ENCODE measurements around the gene GPRIN1.

Gene GPRIN1

DNA sequence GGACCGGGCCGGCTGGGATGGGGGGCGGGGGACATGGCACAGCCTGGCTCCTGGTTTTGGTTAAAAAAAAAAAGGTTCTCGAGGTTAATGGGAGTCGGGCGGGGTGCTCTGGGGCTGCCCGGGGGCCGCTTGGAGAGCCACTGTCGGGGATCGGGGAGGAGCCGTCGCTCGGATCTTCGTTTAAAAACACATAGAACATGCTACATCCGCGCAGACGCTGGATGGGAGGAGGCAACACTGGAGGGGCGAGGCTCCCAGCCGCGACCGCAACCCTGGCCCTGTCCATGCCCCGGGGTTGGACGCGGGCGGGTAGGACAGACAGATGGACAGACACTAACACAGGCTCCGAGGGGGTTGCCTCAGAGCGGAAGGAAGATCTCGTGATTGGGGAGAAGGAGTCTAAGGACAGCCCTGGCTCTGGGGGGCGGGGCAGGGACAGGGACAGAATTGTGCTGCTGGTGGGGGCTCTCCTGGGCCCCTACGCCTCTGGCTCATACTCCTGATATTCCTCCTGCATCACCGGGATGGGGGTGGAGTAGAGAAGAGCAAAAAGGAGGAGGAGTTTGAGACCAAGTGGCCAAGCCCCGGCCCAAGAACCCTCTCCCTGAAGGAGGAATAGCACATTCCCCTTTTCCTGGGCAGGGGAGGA lies 10.5 kb upstream of the GPRIN1 start (continued):
- no peak for TF ChIP-seq ZNF518A (tag by site-specific recombination; conservative IDR thresholded peaks at IDR 0.05; ENCODE audit: low read depth)
- TF ChIP-seq, protein P1, sequence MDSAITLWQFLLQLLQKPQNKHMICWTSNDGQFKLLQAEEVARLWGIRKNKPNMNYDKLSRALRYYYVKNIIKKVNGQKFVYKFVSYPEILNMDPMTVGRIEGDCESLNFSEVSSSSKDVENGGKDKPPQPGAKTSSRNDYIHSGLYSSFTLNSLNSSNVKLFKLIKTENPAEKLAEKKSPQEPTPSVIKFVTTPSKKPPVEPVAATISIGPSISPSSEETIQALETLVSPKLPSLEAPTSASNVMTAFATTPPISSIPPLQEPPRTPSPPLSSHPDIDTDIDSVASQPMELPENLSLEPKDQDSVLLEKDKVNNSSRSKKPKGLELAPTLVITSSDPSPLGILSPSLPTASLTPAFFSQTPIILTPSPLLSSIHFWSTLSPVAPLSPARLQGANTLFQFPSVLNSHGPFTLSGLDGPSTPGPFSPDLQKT (IDR thresholded peaks at IDR 0.05; ENCODE audit: borderline replicate concordance, low read depth, low read length) = no peak
- TF ChIP-seq ZNF302 (tag by site-specific recombination; IDR thresholded peaks at IDR 0.05; ENCODE audit: low read depth) = no peak
- peak; percentile 26; the same call in 1 of the 2 replicates for TF ChIP-seq SP2 (tag by site-specific recombination; IDR thresholded peaks at IDR 0.05)
- no peak for TF ChIP-seq ZNF521 (tag by site-specific recombination; IDR thresholded peaks at IDR 0.05)
- TF ChIP-seq ZNF26 (tag by site-specific recombination; IDR thresholded peaks at IDR 0.05) = no peak
- no peak for TF ChIP-seq ZNF473 (tag by site-specific recombination; IDR thresholded peaks at IDR 0.05)
- peak; percentile 35 for TF ChIP-seq SP3 (tag by site-specific recombination; IDR thresholded peaks at IDR 0.05)
- TF ChIP-seq ZNF292 (tag by site-specific recombination; IDR thresholded peaks at IDR 0.05; ENCODE audit: borderline replicate concordance, low read depth) = no peak
- TF ChIP-seq ZNF600 (tag by site-specific recombination; IDR thresholded peaks at IDR 0.05) = no peak
- no peak for TF ChIP-seq ZNF223 (tag by site-specific recombination; IDR thresholded peaks at IDR 0.05)
- TF ChIP-seq ZNF48 (tag by site-specific recombination; IDR thresholded peaks at IDR 0.05) = no peak
- TF ChIP-seq ZBTB8A (tag by site-specific recombination; IDR thresholded peaks at IDR 0.05) = no peak
- no peak for TF ChIP-seq ZNF830 (tag by site-specific recombination; IDR thresholded peaks at IDR 0.05; ENCODE audit: low read depth)
- TF ChIP-seq ZBTB7A (tag by site-specific recombination; IDR thresholded peaks at IDR 0.05; ENCODE audit: low read depth) = no peak
- no peak for TF ChIP-seq ZNF37A (tag by site-specific recombination; IDR thresholded peaks at IDR 0.05)
- TF ChIP-seq ZNF654 (tag by site-specific recombination; IDR thresholded peaks at IDR 0.05; ENCODE audit: low read depth) = no peak
- peak; percentile 42 for TF ChIP-seq ZNF335 (tag by site-specific recombination; conservative IDR thresholded peaks at IDR 0.05)
- TF ChIP-seq, protein P2, sequence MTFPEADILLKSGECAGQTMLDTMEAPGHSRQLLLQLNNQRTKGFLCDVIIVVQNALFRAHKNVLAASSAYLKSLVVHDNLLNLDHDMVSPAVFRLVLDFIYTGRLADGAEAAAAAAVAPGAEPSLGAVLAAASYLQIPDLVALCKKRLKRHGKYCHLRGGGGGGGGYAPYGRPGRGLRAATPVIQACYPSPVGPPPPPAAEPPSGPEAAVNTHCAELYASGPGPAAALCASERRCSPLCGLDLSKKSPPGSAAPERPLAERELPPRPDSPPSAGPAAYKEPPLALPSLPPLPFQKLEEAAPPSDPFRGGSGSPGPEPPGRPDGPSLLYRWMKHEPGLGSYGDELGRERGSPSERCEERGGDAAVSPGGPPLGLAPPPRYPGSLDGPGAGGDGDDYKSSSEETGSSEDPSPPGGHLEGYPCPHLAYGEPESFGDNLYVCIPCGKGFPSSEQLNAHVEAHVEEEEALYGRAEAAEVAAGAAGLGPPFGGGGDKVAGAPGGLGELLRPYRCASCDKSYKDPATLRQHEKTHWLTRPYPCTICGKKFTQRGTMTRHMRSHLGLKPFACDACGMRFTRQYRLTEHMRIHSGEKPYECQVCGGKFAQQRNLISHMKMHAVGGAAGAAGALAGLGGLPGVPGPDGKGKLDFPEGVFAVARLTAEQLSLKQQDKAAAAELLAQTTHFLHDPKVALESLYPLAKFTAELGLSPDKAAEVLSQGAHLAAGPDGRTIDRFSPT (tag by site-specific recombination; IDR thresholded peaks at IDR 0.05) = no peak
- no peak for TF ChIP-seq OSR2 (tag by site-specific recombination; IDR thresholded peaks at IDR 0.05)
- TF ChIP-seq GLIS2 (tag by site-specific recombination; IDR thresholded peaks at IDR 0.05) = peak; percentile 27; the same call in 1 of the 2 replicates
- TF ChIP-seq ZNF621 (tag by site-specific recombination; IDR thresholded peaks at IDR 0.05) = no peak
- TF ChIP-seq KLF9 (tag by site-specific recombination; IDR thresholded peaks at IDR 0.05; ENCODE audit: low read depth) = 0 out of 2 replicates have a peak, but pooled peaks have one; percentile 13
- no peak for TF ChIP-seq ZNF792 (tag by site-specific recombination; IDR thresholded peaks at IDR 0.05)
- TF ChIP-seq MEIS1 (CRISPR knock-in tag; IDR thresholded peaks at IDR 0.05; ENCODE audit: borderline replicate concordance) = no peak
- TF ChIP-seq ZNF341 (tag by site-specific recombination; IDR thresholded peaks at IDR 0.05; ENCODE audit: low read depth) = peak; percentile 44
- no peak for TF ChIP-seq ZNF248 (tag by site-specific recombination; IDR thresholded peaks at IDR 0.05)
- no peak for TF ChIP-seq ZIC2 (tag by site-specific recombination; IDR thresholded peaks at IDR 0.05)
- 0 out of 2 replicates have a peak, but pooled peaks have one; percentile 16 for TF ChIP-seq KLF1 (tag by site-specific recombination; IDR thresholded peaks at IDR 0.05)
- TF ChIP-seq SCRT1 (tag by site-specific recombination; IDR thresholded peaks at IDR 0.05; ENCODE audit: borderline replicate concordance) = no peak
- no peak for TF ChIP-seq IKZF3 (tag by site-specific recombination; IDR thresholded peaks at IDR 0.05)
